WTC11 (cell line): ENCODE data around the gene CFAP74. TPM values are rescaled to one million over a fixed set of nuclear protein-coding genes. Genes with fewer than 3 reads are reported as not detected.

Source experiments
- ATAC-seq: fragments of 200-7000 bp; cut with Tn5 transposase; 2 replicates; pipeline ENCODE4 v1.10.0; 2021; ENCODE audit warnings: mild to moderate bottlenecking, moderate library complexity
- CTCF ChIA-PET: fragments of 300-600 bp; sonication (Branson Sonifier 250); formaldehyde crosslinking; loops from one replicate; lab custom pipeline; 2021; ENCODE audit warnings: antibody characterized with exemption; lab: Charles Lee
- POLR2A ChIA-PET: fragments of 350-600 bp; sonication (Branson Sonifier 250); formaldehyde crosslinking; loops from one replicate; lab custom pipeline; 2021; ENCODE audit warnings: antibody characterized with exemption; lab: Charles Lee
- DNase-seq: peaks from one replicate; pipeline ENCODE4 v3.0.0; 2021; ENCODE audit warnings: low spot score
- H3K27ac Mint-ChIP-seq: 2 replicates; pipeline ENCODE4 v1.8.0; 2021; ENCODE audit warnings: mixed read lengths
- H3K27me3 Mint-ChIP-seq: 2 replicates; pipeline ENCODE4 v1.8.0; 2021; ENCODE audit warnings: low read depth, mild to moderate bottlenecking, moderate library complexity, mixed read lengths
- H3K36me3 Mint-ChIP-seq: 2 replicates; pipeline ENCODE4 v1.8.0; 2021; ENCODE audit warnings: mixed read lengths
- H3K4me1 Mint-ChIP-seq: 2 replicates; pipeline ENCODE4 v1.8.0; 2022; ENCODE audit warnings: mixed read lengths
- H3K4me3 Mint-ChIP-seq: 2 replicates; pipeline ENCODE4 v1.8.0; 2021; ENCODE audit warnings: mild to moderate bottlenecking, moderate library complexity, mixed read lengths
- H3K9me3 Mint-ChIP-seq: 2 replicates; pipeline ENCODE4 v1.8.0; 2021; ENCODE audit warnings: mixed read lengths
- ARID4B ChIP-seq: sonication (generic); formaldehyde crosslinking; IDR thresholded peaks from 2 replicates; pipeline ENCODE4 v1.8.0; 2023; ENCODE audit warnings: missing genetic modification reagents, mild to moderate bottlenecking, borderline replicate concordance
- ATF1 ChIP-seq: sonication (generic); formaldehyde crosslinking; IDR thresholded peaks from 2 replicates; pipeline ENCODE4 v1.8.1; 2023; ENCODE audit warnings: mild to moderate bottlenecking, moderate library complexity, missing genetic modification reagents
- ATF2 ChIP-seq: sonication (generic); formaldehyde crosslinking; IDR thresholded peaks from 2 replicates; pipeline ENCODE4 v1.8.1; 2022; ENCODE audit warnings: low read depth, missing genetic modification reagents, borderline replicate concordance
- CBFB ChIP-seq: sonication (generic); formaldehyde crosslinking; IDR thresholded peaks from 2 replicates; pipeline ENCODE4 v1.8.1; 2022; ENCODE audit warnings: mild to moderate bottlenecking, low read depth, missing genetic modification reagents
- CDX4 ChIP-seq: fragments of 250-450 bp; sonication (Bioruptor Pico); IDR thresholded peaks from 2 replicates; pipeline ENCODE4 v1.9.0; 2021; ENCODE audit warnings: moderate library complexity, mild to moderate bottlenecking, inconsistent platforms, borderline replicate concordance
- FOXK1 ChIP-seq: sonication (generic); formaldehyde crosslinking; IDR thresholded peaks from 2 replicates; pipeline ENCODE4 v1.8.0; 2022; ENCODE audit warnings: mild to moderate bottlenecking, moderate library complexity, missing genetic modification reagents
- HMGA2 ChIP-seq: fragments of 250-450 bp; sonication (Bioruptor Pico); IDR thresholded peaks from 2 replicates; pipeline ENCODE4 v1.4.0; 2021; ENCODE audit warnings: mild to moderate bottlenecking, moderate library complexity
- JUN ChIP-seq: sonication (generic); formaldehyde crosslinking; IDR thresholded peaks from 2 replicates; pipeline ENCODE4 v1.8.0; 2023; ENCODE audit warnings: mild to moderate bottlenecking, missing genetic modification reagents
- MAX ChIP-seq: sonication (generic); formaldehyde crosslinking; IDR thresholded peaks from 2 replicates; pipeline ENCODE4 v1.8.0; 2022; ENCODE audit warnings: mild to moderate bottlenecking, missing genetic modification reagents
- NFYB ChIP-seq: sonication (generic); formaldehyde crosslinking; conservative IDR thresholded peaks from 2 replicates; pipeline ENCODE4 v1.8.0; 2022; ENCODE audit warnings: low read depth, missing genetic modification reagents
- SP1 ChIP-seq: sonication (generic); formaldehyde crosslinking; conservative IDR thresholded peaks from 2 replicates; pipeline ENCODE4 v1.8.1; 2022; ENCODE audit warnings: missing genetic modification reagents
- TEAD1 ChIP-seq: sonication (generic); formaldehyde crosslinking; IDR thresholded peaks from 2 replicates; pipeline ENCODE4 v1.8.0; 2022; ENCODE audit warnings: mild to moderate bottlenecking, missing genetic modification reagents
- TP53 ChIP-seq: sonication (generic); formaldehyde crosslinking; IDR thresholded peaks from 2 replicates; pipeline ENCODE4 v1.8.1; 2023; ENCODE audit warnings: mild to moderate bottlenecking, missing genetic modification reagents
- USF1 ChIP-seq: sonication (generic); formaldehyde crosslinking; IDR thresholded peaks from 2 replicates; pipeline ENCODE4 v1.8.0; 2022; ENCODE audit warnings: mild to moderate bottlenecking, missing genetic modification reagents
- ZBTB21 ChIP-seq: sonication (generic); formaldehyde crosslinking; IDR thresholded peaks from 2 replicates; pipeline ENCODE4 v1.8.1; 2023; ENCODE audit warnings: mild to moderate bottlenecking, missing genetic modification reagents, borderline replicate concordance
- total RNA-seq: library from RNA; stranded (reverse); gene quantifications from 3 replicates; pipeline ENCODE4 v1.2.3, GENCODE V29; 2021

CFAP74 gene
- total RNA-seq, 1 experiment from 2014 or later, result 0.35 TPM

- TF ChIP-seq MAX (CRISPR knock-in tag) (peak; percentile 85; the same call in 1 of the 2 replicates), ARID4B (CRISPR knock-in tag) (peak; percentile 20; the same call in 1 of the 2 replicates)
- TF ChIP-seq, all 79 proteins: peak for 9
Observed at GRCh38 chr1:1918901-1919303, 84.7 kb downstream of the CFAP74 start, which contains the start of gene TMEM52 (continued).

- H3K36me3 Mint-ChIP-seq, result no peaks in the 10 kb centered on the region
- DNase-seq (no peak), ATAC-seq (no peak)
- ChIA-PET POLR2A (no interaction called here), CTCF (interaction anchor here (1.3 to 5.7 kb wide), 3 partner anchors 9 to 127 kb away, joined by 5 to 46 read pairs (median 14); no protein-coding TSS in a partner anchor)
- H3K9me3 Mint-ChIP-seq, result no peaks in the 10 kb centered on the region
- peak overlapping the region; percentile 65 for H3K4me3 Mint-ChIP-seq
- H3K4me1 Mint-ChIP-seq, result peaks cover 7% of the 10 kb centered on the region; the same call in 1 of the 2 replicates
- H3K27me3 Mint-ChIP-seq, result no peaks in the 10 kb centered on the region
- H3K27ac Mint-ChIP-seq, result no peak overlapping the region
- TF ChIP-seq CBFB (CRISPR knock-in tag) (no peak), JUN (0 out of 2 replicates have a peak, but pooled peaks have one; percentile 5), USF1 (CRISPR knock-in tag) (peak; percentile 58; the same call in 1 of the 2 replicates), FOXK1 (no peak), HMGA2 (no peak), ATF2 (CRISPR knock-in tag) (no peak), ZBTB21 (CRISPR knock-in tag) (no peak), TP53 (CRISPR knock-in tag) (no peak), SP1 (CRISPR knock-in tag) (no peak), ATF1 (no peak), CDX4 (CRISPR knock-in tag) (no peak), TEAD1 (0 out of 2 replicates have a peak, but pooled peaks have one; percentile 30), NFYB (CRISPR knock-in tag) (no peak; the same call in 1 of the 2 replicates)
Observed at GRCh38 chr1:1917995-1918900, 85.3 kb downstream of the CFAP74 start.
